GM12892 (cell line): ENCODE data around the gene SLC25A36.

Experiments used
- POLR2A ChIP-seq: IDR thresholded peaks from 2 replicates; pipeline ENCODE4 v1.6.1; 2011; ENCODE audit warnings: low read depth, low read length, control low read depth
- TAF1 ChIP-seq: IDR thresholded peaks from 2 replicates; pipeline ENCODE4 v1.6.1; 2011; ENCODE audit warnings: low read depth, mild to moderate bottlenecking, control low read depth, low read length, borderline replicate concordance

DNA sequence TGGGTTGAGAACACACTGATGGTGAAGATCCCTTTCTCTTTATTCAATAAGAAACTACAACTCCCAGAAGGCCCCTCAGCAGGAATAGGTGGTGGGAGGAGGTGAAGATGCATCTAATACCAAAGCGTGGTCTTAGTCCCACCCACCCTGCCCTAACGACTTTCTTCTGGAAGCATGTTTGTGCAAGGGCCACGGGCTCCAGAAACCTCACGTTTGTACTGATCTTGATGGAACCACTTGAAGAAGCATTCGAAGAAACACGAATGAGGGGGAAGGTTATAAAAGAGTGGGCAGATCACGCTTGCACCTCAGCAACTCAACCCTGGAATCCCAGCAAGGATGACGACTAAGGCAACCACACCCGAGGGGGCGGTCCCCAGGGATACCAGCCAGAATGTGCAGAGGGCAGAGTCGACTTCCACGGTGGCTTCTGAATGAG lies 10.6 kb upstream of the SLC25A36 start:
- TF ChIP-seq POLR2A (no peak), TAF1 (no peak)
